Panc1 (cell line): ENCODE data around the gene UCK1.

Source experiments
- CTCF ChIP-seq: fragments of 450-650 bp; IDR thresholded peaks from 2 replicates; pipeline ENCODE4 v1.5.1; 2017; ENCODE audit warnings: mild to moderate bottlenecking
- POLR2AphosphoS5 ChIP-seq: IDR thresholded peaks from 2 replicates; pipeline ENCODE4 v1.6.1; 2012; ENCODE audit warnings: mild to moderate bottlenecking, low read depth, low read length, moderate library complexity
- REST ChIP-seq, 2 experiments: IDR thresholded peaks; 2 replicates each; pipeline ENCODE4 v1.6.1; 2011 to 2012; ENCODE audit warnings: low read depth in 2 of 2, control low read depth in 1 of 2, low read length in 1 of 2, mild to moderate bottlenecking in 1 of 2, moderate library complexity in 1 of 2; ENCODE audit not compliant: insufficient read depth in 1 of 2
- SIN3A ChIP-seq: IDR thresholded peaks from 2 replicates; pipeline ENCODE4 v1.6.1; 2012; ENCODE audit warnings: low read depth, mild to moderate bottlenecking, low read length, moderate library complexity, borderline replicate concordance; ENCODE audit not compliant: insufficient read depth
- TCF7L2 ChIP-seq: IDR thresholded peaks from 2 replicates; pipeline ENCODE4 v1.6.1; 2011; ENCODE audit warnings: mild to moderate bottlenecking, low read depth, low read length, inconsistent platforms

GRCh38 chr9:131478911-131479310 lies 52.2 kb downstream of the UCK1 start:
- TF ChIP-seq CTCF (no peak), REST (IDR thresholded peaks at IDR 0.05; ENCODE audit: insufficient read depth in 1 of 2, low read depth in 2 of 2, low read length in 1 of 2) (no peak), POLR2AphosphoS5 (no peak), SIN3A (no peak), TCF7L2 (no peak)
